ENCODE measurements around the gene MTFMT.
"Not testable (repeated sequence)": the region's sequence is repeated elsewhere in the genome, so short reads cannot be mapped to it uniquely, and the experiment has no call there.

The MTFMT gene

DNA sequence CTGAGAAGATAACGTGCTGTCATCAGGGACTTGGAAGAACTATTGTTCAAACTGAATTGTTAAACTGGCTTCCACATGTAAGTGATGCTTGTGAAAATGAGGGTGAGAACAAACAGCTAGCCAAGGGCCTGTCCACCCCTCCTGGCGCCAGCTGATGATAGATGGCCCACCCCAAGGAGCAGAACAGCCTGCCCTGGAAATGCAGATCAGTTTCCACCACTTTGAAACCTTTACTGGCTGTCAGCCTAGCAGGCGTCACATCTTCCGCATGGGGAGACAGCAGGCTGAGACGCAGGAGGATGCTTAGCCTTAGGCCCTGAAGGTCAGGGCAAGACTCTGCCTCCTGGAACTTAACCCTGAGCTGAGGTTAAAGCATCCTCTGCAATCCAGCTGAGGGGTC, 9.4 kb upstream of the MTFMT start:
- DNase-seq (ENCODE audit: low spot score), result no peak
- no peak for FAIRE-seq

DNA sequence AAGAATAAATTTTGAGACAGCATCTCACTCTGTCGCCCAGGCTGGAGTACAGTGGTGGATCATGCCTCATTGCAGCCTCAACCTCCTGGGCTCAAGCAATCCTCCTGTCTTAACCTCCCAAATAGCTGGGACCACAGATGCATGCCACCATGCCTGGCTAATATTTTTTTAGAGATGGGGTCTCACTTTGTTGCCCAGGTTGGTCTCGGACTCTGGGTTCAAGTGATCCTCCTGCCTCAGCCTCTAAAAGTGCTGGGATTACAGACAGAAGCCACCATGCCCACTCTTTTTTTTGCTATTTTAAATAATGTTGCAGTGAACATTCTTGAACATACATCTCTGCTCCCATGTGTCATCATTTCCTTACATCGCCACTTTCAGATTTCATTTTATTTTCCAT, 9.0 kb upstream of the MTFMT start:
- DNase-seq (ENCODE audit: low spot score), result no peak
- FAIRE-seq, result no peak

DNA sequence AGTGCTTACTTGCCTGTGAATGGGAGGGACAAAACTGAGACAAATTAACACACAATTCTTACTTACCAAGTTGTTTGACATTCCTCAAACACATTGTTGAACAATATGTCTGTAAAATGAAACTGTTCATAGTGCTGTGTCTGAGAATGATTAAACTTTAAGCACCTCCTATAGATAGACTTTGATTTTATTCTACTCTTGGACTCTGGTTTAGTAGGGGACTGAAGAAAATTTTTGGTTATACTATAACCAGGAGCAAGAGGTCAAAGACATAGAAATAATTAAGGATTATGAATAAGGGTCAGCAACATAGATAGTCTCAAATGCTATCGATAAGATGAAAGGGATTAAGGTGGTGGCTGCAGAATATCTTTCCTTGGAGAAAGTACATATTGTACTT, 7.9 kb upstream of the MTFMT start:
- FAIRE-seq, result no peak
- no peak for DNase-seq (ENCODE audit: low spot score)

DNA sequence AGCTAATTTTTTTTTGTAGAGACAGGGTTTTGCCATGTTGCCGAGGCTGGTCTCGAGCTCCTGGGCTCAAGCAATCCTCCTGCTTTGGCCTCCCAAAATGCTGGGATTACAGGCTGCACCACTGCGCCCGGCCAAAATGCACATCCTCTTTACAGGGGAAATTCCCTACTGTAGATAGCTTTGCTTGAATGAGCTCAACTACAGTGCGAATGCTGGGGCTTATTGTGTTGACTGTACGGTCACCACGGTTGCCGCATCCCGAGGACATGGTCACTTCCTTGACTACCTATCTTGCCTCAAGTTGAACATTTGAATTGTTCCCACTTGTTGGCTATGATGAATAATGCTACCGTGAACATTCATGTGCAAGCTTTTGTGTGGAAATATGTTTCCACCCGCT, 5.3 kb upstream of the MTFMT start:
- no peak for FAIRE-seq

DNA sequence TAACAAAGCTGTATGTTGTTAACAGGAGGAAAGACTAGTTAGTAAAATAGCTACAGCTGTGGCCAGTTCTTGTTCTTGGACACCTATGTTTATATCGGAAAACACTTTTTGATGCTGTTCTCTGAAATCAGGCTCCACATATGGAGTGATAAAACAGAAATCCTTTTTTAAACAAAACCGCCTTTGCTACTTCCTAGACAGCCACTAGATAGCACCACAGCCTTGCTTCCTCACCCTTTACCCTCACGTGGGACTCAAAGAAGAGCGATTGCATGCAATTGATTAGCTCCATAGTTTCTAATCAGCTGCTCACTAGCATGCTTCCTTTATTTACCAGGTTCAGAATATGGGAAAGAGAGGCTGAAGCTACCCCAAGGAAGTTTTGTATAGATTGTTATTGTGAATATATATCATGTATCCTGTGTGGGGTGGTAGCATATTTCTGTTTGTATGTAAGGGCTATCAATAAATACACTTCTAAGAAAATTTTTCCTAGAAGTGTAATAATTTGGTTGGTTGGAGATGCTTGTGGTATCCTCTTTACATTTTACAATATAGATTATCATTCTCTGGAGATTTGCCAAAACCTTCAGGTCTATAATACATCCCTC, 4.3 kb upstream of the MTFMT start:
- DNase-seq (ENCODE audit: low spot score) (no peak), FAIRE-seq (no peak)

More for the DNA sequence above, 5.3 kb upstream of the MTFMT start:
- DNase-seq (ENCODE audit: low spot score), result peak; percentile 49

DNA sequence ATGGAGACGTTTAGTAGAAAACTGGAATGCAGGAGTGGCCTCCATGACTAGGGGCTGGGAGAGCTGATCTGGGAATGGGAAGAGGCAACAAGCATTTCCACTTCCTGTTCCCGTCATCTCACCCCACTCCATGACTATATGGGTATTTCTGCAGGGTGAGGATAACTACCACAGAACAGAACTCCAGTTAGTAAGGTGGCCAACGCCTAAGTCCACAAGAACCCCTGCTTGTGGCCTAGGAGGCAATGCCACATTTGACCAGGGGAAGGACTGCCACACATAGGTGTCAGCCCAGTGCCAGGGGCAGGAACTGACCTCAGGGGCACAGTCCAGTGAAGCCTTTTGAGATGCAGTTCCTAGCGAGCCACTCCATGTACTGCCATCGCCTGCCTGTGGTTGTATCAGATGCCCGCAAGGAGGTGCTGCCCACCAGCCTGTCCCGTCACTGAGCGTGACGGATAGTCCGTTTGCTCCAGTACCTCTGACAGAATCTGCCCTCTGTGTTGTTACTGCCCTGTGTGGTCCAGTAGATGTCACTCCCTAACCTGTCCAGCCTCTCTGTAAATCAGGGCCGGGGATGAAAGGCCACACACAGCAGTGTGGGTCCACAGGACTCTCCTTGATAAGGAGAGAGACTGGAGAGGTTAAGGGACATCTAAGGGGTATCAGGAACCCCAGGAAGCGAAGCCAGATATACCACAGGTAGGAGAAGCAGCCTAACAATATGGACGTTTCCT, 3.5 kb upstream of the MTFMT start:
- DNase-seq (ENCODE audit: low spot score), result peak; percentile 81
- FAIRE-seq, result no peak

DNA sequence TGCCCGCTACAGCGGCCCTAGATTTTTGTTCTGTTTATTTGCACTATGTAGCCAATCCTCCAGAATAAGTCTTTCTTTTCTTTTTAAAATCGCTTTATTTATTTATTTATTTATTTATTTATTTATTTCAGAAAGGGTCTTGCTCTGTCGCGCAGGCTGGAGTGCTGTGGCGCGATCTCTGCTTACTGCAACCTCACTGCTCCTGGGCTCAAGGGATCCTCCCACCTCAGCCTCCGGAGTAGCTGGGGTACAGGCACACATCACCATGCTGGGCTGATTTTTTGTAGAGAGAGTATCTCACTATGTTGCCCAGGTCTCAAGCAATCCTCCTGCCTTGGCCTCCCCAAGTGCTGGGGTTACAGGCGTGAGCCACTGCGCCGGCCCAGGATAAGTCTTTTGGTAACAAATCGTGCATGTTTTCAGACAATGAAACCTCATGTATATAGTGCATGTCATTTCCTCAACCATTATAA, 333 bp upstream of the MTFMT start:
- DNase-seq (ENCODE audit: low spot score), result no peak
- FAIRE-seq, result no peak

DNA sequence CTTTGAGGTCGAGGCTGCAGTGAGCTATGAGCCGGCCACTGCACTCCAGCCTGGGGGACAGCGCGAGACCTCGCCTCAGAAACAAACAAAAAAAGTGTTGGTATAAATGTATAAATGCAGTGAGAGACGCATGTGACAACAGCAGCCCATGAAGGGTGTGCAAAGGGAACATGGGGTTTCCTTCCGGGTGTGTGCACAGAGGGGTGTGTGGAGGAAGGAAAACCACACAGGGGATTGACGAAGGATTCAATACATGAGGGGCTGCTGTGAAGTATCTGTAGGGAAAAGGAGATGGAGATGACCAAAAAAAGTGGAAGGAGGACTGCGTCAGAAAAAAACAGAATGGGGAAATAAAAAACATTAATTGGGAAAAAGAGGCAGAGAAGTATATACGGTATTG, 1.1 kb downstream of the MTFMT start:
- no peak for FAIRE-seq
- no peak for DNase-seq (ENCODE audit: low spot score)

DNA sequence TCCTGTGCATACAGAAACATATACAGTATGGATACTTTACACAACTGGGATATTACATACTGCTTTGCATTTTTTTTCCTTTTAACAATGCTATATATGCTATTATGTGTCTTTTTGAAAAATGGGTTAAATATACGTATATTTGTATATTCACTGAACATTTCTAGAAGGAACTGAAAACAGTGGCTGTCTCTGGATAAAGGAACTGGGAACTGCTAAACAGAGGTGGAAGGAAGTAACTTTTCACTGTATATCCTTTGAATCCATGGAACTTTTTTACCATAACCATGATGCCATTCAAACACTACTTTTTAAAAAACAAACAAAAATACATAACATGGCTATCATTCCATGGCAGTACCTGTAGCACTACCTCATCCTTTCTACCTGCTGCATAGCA, 1.8 kb downstream of the MTFMT start:
- FAIRE-seq (no peak), DNase-seq (ENCODE audit: low spot score) (no peak)

DNA sequence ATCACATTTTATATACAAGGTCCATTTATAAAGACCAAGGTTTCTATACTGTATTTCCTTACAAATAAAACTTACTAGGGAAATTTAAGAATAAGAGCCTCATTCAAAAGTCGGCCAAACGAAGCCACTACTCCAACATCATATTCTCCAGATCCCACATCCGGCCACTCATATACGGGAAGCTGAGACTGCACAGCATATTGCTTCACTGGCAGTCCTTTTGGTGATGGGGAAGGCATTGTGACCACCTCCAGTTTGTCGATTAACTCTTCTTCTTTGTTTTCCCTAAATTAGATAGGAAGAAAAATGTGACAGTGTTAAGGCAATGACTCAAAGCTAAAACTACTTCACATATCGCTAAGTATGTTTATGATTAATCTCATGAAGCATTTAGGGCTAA, 2.7 kb downstream of the MTFMT start:
- FAIRE-seq (no peak), DNase-seq (ENCODE audit: low spot score) (no peak)

DNA sequence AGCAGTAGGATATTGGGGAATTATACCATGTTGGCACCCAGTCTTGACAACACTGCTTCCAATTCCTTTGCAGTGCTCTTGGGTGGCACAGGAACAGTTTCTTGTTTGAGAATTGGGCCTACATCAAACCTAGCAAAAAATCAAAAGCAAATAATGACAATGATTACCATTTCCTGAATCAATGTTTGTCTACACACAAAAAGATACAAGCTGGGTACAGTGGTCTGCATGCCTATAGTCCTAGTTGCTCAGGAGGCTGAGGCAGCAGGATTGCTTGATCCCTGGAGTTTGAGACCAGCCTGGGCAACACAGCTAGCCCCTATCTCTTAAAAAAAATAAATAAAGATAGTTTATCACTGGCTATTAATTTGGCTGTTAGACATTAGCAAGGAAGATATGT, 8.0 kb downstream of the MTFMT start:
- DNase-seq (ENCODE audit: low spot score), result no peak
- no peak for FAIRE-seq

DNA sequence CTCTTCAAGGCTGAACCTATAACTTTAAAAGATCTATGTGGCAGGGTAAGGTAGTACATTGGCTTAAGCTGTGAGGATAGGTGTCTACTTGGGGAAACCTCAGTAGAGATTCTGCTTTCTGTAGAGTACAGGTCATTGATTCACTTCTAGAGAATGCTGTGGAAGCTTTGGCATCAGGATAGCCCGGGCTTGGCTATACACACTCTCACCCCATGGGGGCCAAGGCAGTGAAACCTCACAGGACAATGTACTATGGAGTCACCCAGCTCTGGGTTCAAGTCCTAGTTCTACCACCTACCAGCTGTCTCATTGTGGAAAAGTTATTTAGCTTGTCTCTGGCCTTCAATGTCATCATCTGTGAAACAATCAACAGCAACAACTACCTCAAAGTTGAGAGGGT, 9.0 kb downstream of the MTFMT start:
- FAIRE-seq (no peak), DNase-seq (ENCODE audit: low spot score) (no peak)

DNA sequence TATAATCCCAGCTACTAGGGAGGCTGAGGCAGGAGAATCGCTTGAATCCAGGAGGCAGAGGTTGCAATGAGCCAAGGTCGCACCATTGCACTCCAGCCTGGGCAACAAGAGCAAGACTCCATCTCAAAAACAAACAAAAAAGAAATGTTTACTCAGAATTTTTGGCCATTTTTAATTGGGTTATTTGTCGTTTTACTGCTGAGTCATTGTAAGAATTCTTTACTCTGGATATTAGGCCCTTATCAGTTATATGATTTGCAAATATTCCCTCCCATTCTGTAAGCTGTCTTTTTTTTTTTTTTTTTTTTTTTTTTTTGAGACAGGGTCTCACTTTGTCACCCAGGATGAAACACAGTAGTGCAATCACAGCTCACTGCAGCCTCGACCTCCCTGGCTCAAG, 18.2 kb downstream of the MTFMT start:
- DNase-seq (ENCODE audit: low spot score); FAIRE-seq: not testable (repeated sequence)

DNA sequence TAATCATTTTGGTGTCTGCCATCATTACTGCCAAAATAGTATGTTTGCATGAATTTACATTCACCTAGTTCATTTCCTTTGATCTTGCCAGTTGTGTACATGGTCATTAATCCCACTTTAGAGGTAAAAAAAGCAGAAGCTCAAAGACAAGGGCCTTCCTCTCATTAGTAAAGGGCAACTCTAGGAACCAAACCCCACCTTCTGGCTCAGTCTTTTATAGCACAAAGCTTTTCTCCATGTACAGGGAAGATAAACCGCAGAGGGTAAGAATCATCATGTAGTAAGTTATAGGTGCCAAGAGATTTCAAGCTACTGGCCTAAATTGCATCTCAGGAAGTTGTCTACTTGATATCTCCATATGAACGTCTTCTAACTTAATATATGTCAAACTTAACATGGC, 20.5 kb downstream of the MTFMT start:
- FAIRE-seq (no peak), DNase-seq (ENCODE audit: low spot score) (no peak)

DNA sequence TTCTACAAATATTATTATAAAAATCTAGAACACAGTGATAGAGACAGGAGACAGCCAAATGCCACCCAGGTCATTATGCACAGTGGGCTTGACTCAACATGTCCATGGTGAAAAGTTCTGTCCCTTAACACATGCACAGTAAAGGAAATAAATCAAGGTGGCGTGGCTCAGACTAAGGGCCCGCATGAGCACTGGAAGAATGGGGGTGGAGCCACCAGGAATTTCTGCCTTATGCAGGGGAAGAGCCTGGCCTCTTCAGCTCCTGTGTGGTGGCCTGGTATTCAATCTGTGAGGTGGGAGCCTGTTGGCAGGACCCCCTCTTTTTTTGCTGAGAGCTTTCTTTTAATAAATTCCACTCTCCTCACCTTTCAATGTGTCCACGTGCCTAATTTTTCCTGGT, 22.6 kb downstream of the MTFMT start:
- FAIRE-seq, result no peak
- no peak for DNase-seq (ENCODE audit: low spot score)

DNA sequence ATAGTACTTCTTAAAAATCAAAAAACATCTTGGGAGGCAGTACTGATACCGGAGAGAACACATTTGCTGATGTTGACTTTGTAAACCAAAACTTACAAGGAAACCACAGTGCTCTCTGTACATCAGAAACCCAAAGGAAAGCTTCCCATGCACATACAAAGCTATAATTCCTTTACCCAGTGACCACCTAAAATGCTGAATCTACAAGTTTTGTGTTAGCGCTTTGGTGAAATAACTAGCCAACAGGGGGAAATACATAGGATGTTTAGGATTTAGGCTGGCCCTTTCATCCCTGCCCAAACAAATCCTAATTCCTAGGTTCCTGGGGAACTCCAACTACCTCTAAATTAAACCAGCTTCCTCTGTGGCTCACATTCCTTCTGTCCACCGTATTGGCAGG, 24.4 kb downstream of the MTFMT start:
- FAIRE-seq, result no peak
- no peak for DNase-seq (ENCODE audit: low spot score)

DNA sequence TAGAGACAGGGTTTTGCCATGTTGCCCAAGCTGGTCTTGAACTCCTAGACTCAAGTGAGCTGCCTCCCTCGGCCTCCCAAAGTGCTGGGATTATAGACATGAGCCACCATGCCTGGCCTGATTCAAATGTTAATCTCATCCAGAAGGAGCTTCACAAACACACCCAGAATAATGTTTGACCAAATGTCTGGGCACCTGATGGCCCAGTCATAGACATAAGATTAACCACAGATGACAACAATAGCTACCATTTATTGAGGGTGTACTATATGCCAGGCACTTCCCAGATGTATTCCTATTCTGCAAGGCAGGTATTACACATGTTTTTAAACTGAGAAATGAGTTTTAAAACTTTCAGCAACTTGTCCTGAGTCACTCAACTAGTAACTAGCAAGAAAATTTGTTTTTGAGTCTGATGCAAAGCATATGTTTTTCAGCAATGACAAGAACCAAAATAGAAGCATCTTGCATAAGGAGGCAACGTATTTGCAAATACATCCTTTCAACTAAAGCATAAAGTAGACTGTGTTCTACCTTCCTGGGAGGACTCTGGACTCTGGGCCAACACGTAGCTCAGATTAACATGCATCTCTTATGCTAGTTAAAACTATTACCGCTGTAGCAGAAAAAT, 31.6 kb downstream of the MTFMT start:
- DNase-seq (ENCODE audit: low spot score) (no peak), FAIRE-seq (no peak)

DNA sequence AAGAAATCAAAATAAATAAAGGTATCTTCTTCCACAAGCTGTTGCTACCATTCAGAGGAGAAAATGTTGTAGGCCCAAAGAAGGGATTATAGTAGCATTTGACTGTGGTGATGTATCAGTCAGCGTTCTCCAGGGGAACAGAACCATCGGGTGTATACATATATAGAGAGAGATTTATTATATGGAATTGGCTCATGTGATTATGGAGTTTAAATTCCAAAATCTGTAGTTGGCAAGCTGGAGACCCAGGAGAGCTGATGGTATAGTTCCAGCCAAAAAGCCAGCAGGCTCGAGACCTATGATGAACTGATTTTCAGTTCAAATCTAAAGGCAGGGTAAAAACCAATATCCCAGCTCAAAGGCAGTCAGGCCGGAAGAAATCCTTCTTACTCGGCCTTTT, 32.4 kb downstream of the MTFMT start:
- no peak for FAIRE-seq
- DNase-seq (ENCODE audit: low spot score), result no peak

DNA sequence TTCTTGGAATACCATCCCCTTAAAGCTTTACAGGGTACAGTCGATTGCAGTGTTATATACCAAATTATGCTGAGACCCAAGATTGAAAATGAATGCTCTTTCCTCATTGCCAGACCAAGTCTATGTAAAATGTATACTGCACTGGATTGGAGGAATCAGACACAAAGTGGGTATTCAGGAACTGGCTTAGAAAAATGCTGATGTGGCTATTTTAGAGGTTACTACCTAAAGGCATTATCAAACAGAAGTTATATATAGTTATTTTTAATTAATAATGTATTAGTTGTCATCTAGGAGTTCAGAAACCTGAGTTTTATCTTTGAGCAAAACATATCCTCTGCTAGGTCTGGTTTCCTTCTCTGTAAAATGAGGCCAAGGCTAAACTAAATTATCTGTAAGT, 36.1 kb downstream of the MTFMT start:
- no peak for FAIRE-seq
- no peak for DNase-seq (ENCODE audit: low spot score)

DNA sequence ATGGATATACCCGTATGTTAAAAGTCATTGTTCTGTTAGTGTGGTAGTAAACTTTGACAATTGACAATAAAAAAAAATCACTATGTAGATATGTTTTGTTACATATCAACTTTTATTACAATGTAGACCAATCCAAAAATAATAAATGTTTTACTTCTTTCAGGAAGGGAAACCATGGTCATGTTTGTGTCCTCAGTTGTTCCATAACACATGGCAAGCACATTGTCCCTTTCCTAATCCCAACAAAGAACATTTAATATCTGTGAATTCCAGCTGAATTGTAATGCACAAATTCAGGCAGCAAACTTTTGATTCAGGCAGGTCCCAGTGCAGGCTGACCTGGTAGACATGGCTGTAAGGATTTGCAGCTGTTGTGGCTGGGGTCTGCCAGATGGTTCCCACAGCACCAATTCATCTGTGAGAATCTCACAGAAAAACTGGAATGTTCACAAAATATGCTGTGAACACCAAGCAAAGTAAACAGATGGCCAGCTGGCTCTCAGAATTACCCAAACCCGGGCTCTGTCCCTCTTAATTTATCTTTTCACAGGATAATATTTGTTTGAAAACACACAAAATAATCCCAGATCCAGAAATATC, 37.8 kb downstream of the MTFMT start:
- no peak for FAIRE-seq
- no peak for DNase-seq (ENCODE audit: low spot score)

DNA sequence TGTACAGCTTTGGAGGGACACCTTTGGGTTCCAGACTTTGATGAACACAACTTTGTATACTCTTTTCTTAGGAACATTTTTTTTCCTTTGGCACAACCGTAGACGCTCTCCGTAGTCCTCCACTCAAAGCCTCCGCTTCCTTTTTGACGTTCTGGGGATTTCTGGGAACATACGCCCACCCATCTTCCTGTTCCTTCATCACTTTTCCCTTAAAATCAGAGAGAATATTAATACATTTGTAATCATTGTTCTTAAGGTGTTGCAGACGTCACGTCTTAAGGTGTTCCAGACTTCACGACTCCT, 39.3 kb downstream of the MTFMT start:
- FAIRE-seq, result no peak
- DNase-seq (ENCODE audit: low spot score), result no peak

DNA sequence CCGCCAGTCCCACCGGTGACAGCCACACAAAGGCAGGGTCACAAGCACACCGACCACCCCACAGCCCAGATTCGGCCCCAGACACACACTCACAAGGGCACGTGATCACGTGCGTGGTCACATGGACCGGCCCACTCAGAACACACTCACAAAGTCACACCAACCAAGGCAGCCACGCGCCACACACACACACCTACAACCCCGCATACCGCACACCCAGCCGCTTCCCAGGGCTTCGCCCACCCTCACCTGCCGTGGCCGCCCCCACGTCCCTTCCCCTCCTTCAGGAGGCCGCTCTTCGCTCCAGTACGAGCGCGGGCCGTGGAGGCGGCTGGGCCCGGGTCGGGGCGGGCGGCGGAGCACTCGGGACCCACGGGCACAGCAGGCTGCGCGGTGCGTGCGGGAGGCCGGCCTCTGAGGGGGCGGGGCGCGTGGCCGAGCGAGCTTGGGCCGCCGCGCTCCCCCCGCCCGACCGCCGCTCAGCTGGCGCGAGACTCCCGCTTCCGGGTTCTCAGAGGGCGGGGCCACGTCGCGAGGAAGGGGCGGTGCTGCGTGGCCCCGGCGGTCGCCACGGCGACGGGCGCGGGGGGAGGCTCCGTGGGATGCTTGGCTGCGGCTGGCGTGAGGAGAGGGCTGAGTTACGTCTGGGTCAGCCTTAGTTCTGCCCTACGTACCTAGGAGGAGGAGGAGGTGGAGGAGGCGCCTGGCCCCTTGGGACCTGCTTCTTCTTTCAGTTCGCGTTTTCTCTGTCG, 39.8 kb downstream of the MTFMT start, which contains the start of gene SPG21:
SPG21 (minus strand) TSS at position 499 of the 752 bp plus-strand sequence. CDS start 6,345 bp downstream, outside the sequence.
- FAIRE-seq (no peak), DNase-seq (ENCODE audit: low spot score) (peak; percentile 79)

Data from RCC 7860 (cell line).